ENCODE data around the gene RAC2.
"Not testable (repeated sequence)": the region's sequence is repeated elsewhere in the genome, so short reads cannot be mapped to it uniquely, and the experiment has no call there.

The RAC2 gene

GRCh38 chr22:37206118-37206840, 37.8 kb downstream of the RAC2 start:
- DNase-seq (ENCODE audit: low read depth in 2 of 2) = no peak

GRCh38 chr22:37205046-37205445, 39.0 kb downstream of the RAC2 start:
- no peak for DNase-seq (ENCODE audit: low read depth in 2 of 2)

- no peak for DNase-seq (ENCODE audit: low read depth in 2 of 2)
Observed at GRCh38 chr22:37204045-37204655, 39.9 kb downstream of the RAC2 start.

GRCh38 chr22:37203354-37204044, 40.6 kb downstream of the RAC2 start:
- DNase-seq (ENCODE audit: low read depth in 2 of 2) = no peak

GRCh38 chr22:37202716-37203115, 41.4 kb downstream of the RAC2 start:
- DNase-seq (ENCODE audit: low read depth in 2 of 2) = no peak

GRCh38 chr22:37202001-37202555, 42.0 kb downstream of the RAC2 start:
- no peak for DNase-seq (ENCODE audit: low read depth in 2 of 2)

GRCh38 chr22:37201443-37201820, 42.6 kb downstream of the RAC2 start:
- not testable (repeated sequence) for DNase-seq (ENCODE audit: low read depth in 2 of 2)

GRCh38 chr22:37199760-37200108, 44.3 kb downstream of the RAC2 start:
- DNase-seq (ENCODE audit: low read depth in 2 of 2) = no peak

- peak; percentile 100 for DNase-seq (ENCODE audit: low read depth in 2 of 2)
Observed at GRCh38 chr22:37199103-37199759, 44.8 kb downstream of the RAC2 start.

- peak; percentile 85 to 94 for DNase-seq (ENCODE audit: low read depth in 2 of 2)
Observed at GRCh38 chr22:37198258-37199102, 45.6 kb downstream of the RAC2 start.

GRCh38 chr22:37197451-37198257, 46.4 kb downstream of the RAC2 start:
- DNase-seq (ENCODE audit: low read depth in 2 of 2) = no peak

GRCh38 chr22:37196539-37197450, 47.3 kb downstream of the RAC2 start:
- no peak for DNase-seq (ENCODE audit: low read depth in 2 of 2)

- DNase-seq (ENCODE audit: low read depth in 2 of 2) = no peak
Observed at GRCh38 chr22:37195921-37196320, 48.1 kb downstream of the RAC2 start.

- no peak for DNase-seq (ENCODE audit: low read depth in 2 of 2)
Observed at GRCh38 chr22:37194750-37195149, 49.3 kb downstream of the RAC2 start.

GRCh38 chr22:37193629-37194191, 50.4 kb downstream of the RAC2 start:
- peak; percentile 25 to 51 for DNase-seq (ENCODE audit: low read depth in 2 of 2)

GRCh38 chr22:37192741-37193140, 51.3 kb downstream of the RAC2 start:
- no peak for DNase-seq (ENCODE audit: low read depth in 2 of 2)

GRCh38 chr22:37192204-37192603, 51.9 kb downstream of the RAC2 start:
- DNase-seq (ENCODE audit: low read depth in 2 of 2) = no peak

- no peak for DNase-seq (ENCODE audit: low read depth in 2 of 2)
Observed at GRCh38 chr22:37190262-37190780, 53.7 kb downstream of the RAC2 start.
